PFSK-1 (cell line): ENCODE data around the gene SMARCA5.

Experiments used
- FOXP2 ChIP-seq: optimal IDR thresholded peaks from 2 replicates; pipeline ENCODE3; 2011; ENCODE audit warnings: borderline replicate concordance, control low read depth, inconsistent platforms; ENCODE audit not compliant: insufficient read depth; ENCODE audit errors: extremely low read length, extremely low read depth
- POLR2AphosphoS5 ChIP-seq: IDR thresholded peaks from 2 replicates; pipeline ENCODE4 v1.6.1; 2012; ENCODE audit warnings: low read depth, mild to moderate bottlenecking, control low read depth, low read length, moderate library complexity
- REST ChIP-seq, 2 experiments: IDR thresholded peaks; 2 replicates each; pipeline versions ENCODE4 v1.6.1 to v1.8.0; 2011 to 2012; ENCODE audit warnings: low read depth in 2 of 2, low read length in 2 of 2, control low read depth in 1 of 2, inconsistent platforms in 1 of 2, mild to moderate bottlenecking in 1 of 2, moderate library complexity in 1 of 2; ENCODE audit not compliant: insufficient read depth in 1 of 2
- SIN3A ChIP-seq: IDR thresholded peaks from 2 replicates; pipeline ENCODE4 v1.6.1; 2012; ENCODE audit warnings: mild to moderate bottlenecking, low read length, moderate library complexity, borderline replicate concordance; ENCODE audit not compliant: insufficient read depth
- TAF1 ChIP-seq: IDR thresholded peaks from 2 replicates; pipeline ENCODE4 v1.6.1; 2012; ENCODE audit warnings: low read length, control low read depth, borderline replicate concordance; ENCODE audit not compliant: insufficient read depth

The SMARCA5 gene

GRCh38 chr4:143559757-143560147, 46.2 kb downstream of the SMARCA5 start:
- TF ChIP-seq FOXP2 (no peak), POLR2AphosphoS5 (no peak), SIN3A (no peak)

- no peak for TF ChIP-seq SIN3A
- TF ChIP-seq REST (IDR thresholded peaks at IDR 0.05; ENCODE audit: insufficient read depth in 1 of 2, low read depth in 2 of 2, low read length in 2 of 2): no peak
These were observed 51.0 kb downstream of the SMARCA5 start for GRCh38 chr4:143564472-143564871.

- TF ChIP-seq SIN3A (no peak), TAF1 (no peak), FOXP2 (no peak), REST (IDR thresholded peaks at IDR 0.05; ENCODE audit: insufficient read depth in 1 of 2, low read depth in 2 of 2, low read length in 2 of 2) (no peak), POLR2AphosphoS5 (no peak)
These were observed 61.8 kb downstream of the SMARCA5 start for GRCh38 chr4:143575331-143575730.

GRCh38 chr4:143581331-143581946, 67.9 kb downstream of the SMARCA5 start:
- no peak for TF ChIP-seq TAF1
- TF ChIP-seq POLR2AphosphoS5: no peak
- TF ChIP-seq SIN3A: no peak
- TF ChIP-seq REST (IDR thresholded peaks at IDR 0.05; ENCODE audit: insufficient read depth in 1 of 2, low read depth in 2 of 2, low read length in 2 of 2): no peak
- TF ChIP-seq FOXP2: no peak

- TF ChIP-seq TAF1 (no peak), POLR2AphosphoS5 (no peak), FOXP2 (no peak), REST (IDR thresholded peaks at IDR 0.05; ENCODE audit: insufficient read depth in 1 of 2, low read depth in 2 of 2, low read length in 2 of 2) (no peak), SIN3A (no peak)
These were observed 72.0 kb downstream of the SMARCA5 start for GRCh38 chr4:143585548-143585947.
